ENCODE measurements around the gene CAMTA1. TPM values are rescaled to one million over a fixed set of nuclear protein-coding genes. Genes with fewer than 3 reads are reported as not detected.

The CAMTA1 gene
- total RNA-seq, 1 donor: 56.1 TPM

GRCh38 chr1:7717748-7718368 is 932.6 kb downstream of the CAMTA1 start:
- no peak for TF ChIP-seq CTCF (IDR thresholded peaks at IDR 0.05; ENCODE audit: insufficient read depth, low read depth, low read length)
- H3K4me3 ChIP-seq (ENCODE audit: low read depth, low read length): no peak overlapping the region
- DNase-seq (ENCODE audit: low read depth): no peak

DNA sequence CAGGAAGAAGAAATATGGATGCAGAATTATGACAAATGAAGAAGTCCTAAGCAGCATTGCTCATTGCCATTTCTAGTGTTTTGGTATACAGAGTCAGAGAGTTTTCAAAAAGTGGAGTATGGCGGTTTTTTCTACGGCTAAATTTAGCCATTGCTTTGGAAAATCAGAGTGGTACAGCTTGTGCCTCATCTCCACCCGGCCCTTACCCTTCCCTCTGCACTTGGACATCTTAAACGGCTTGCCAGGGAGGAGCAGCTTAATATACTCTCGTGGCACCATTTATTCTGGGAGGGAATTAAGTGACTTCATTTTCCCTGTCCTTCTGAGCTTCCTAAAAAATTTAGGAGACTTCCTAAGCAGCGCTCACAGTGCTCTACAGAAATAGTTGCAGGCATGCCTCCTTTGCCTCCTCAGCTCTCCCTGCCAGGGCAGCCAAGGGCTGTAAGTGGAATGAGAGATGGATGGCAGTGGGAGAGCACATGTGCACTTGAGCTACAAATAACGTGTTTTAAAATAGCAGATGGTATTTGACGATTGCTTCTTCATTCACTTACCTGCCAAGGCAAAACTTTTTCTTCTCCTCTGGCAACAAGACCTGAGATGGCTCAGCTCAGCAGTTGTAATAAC is 934.3 kb downstream of the CAMTA1 start:
- DNase-seq (ENCODE audit: low read depth): no peak
- H3K4me3 ChIP-seq (ENCODE audit: low read depth, low read length): no peak overlapping the region
- TF ChIP-seq CTCF (IDR thresholded peaks at IDR 0.05; ENCODE audit: insufficient read depth, low read depth, low read length): no peak

GRCh38 chr1:7721940-7722669 is 936.9 kb downstream of the CAMTA1 start:
- TF ChIP-seq CTCF (IDR thresholded peaks at IDR 0.05; ENCODE audit: insufficient read depth, low read depth, low read length): no peak
- no peak for DNase-seq (ENCODE audit: low read depth)
- no peak overlapping the region for H3K4me3 ChIP-seq (ENCODE audit: low read depth, low read length)

DNA sequence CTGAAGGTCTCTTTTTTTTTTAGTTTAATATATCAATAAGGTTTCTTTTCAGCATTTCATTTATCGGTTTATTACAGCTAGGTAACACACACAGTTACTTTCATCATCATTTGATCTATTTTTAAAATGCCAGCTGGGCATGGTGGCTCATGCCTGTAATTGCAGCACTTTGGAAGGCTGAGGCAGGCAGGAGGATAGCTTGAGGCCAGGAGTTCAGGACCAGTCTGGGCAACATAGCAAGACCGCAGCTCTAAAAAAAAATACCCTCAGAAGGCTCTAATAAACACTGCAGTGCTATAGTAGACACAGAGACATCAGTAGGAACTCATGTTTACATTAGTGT is 937.4 kb downstream of the CAMTA1 start:
- no peak overlapping the region for H3K4me3 ChIP-seq (ENCODE audit: low read depth, low read length)
- TF ChIP-seq CTCF (IDR thresholded peaks at IDR 0.05; ENCODE audit: insufficient read depth, low read depth, low read length): no peak
- no peak for DNase-seq (ENCODE audit: low read depth)

DNA sequence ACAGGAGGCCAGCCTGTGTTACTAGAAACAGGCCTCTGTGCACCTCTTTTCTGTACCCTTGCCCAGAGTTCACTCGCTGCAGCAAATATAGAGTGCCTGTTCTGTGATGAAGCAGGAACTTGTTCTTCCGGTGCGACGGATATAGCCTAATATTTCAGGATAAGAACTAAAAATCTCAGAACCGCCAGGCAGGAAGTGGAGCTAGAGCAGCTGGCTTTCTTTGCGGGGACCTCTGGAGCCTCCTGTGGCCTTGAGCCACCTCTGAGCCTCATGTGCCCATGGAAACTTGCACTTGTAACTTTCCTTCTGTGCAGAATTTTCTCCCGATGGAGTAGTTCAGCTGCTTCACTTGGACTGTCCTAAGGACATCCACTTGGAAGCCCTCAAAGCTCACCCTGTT is 941.4 kb downstream of the CAMTA1 start:
- no peak for TF ChIP-seq CTCF (IDR thresholded peaks at IDR 0.05; ENCODE audit: insufficient read depth, low read depth, low read length)
- H3K4me3 ChIP-seq (ENCODE audit: low read depth, low read length): no peak overlapping the region
- no peak for DNase-seq (ENCODE audit: low read depth)

- TF ChIP-seq CTCF (IDR thresholded peaks at IDR 0.05; ENCODE audit: insufficient read depth, low read depth, low read length): no peak
- H3K4me3 ChIP-seq (ENCODE audit: low read depth, low read length): no peak overlapping the region
- DNase-seq (ENCODE audit: low read depth): no peak
These were observed 942.7 kb downstream of the CAMTA1 start for GRCh38 chr1:7727809-7728471.

Measured in fibroblast of villous mesenchyme (primary cell).